Ascending aorta (tissue), 2 donors: ENCODE measurements around the gene ERAL1. TPM values are rescaled to one million over a fixed set of nuclear protein-coding genes. Genes with fewer than 3 reads are reported as not detected.
"Not testable (repeated sequence)": the region's sequence is repeated elsewhere in the genome, so short reads cannot be mapped to it uniquely, and the experiment has no call there.

Experiments used
- DNase-seq, 2 donors: peaks; one replicate each; pipeline ENCODE4 v3.0.0-alpha.2; 2019; ENCODE audit warnings: low spot score in 2 of 2
- H3K27ac ChIP-seq, 2 donors: fragments of 200-600 bp; sonication (generic); one replicate each; pipeline ENCODE4 v1.5.1; 2016 to 2017; ENCODE audit warnings: mild to moderate bottlenecking in 1 of 2
- H3K27me3 ChIP-seq: fragments of 200-600 bp; sonication (generic); one replicate; pipeline ENCODE4 v1.5.1; 2017
- H3K36me3 ChIP-seq, 2 donors: fragments of 200-600 bp; sonication (generic); one replicate each; pipeline ENCODE4 v1.5.1; 2016
- H3K4me1 ChIP-seq, 2 donors: fragments of 200-600 bp; sonication (generic); one replicate each; pipeline ENCODE4 v1.5.1; 2016 to 2017; ENCODE audit warnings: mild to moderate bottlenecking in 1 of 2
- H3K4me3 ChIP-seq, 2 donors: fragments of 200-600 bp; sonication (generic); one replicate each; pipeline ENCODE4 v1.5.1; 2016 to 2017; ENCODE audit warnings: mild to moderate bottlenecking in 1 of 2
- H3K9me3 ChIP-seq, 2 donors: fragments of 200-600 bp; sonication (generic); one replicate each; pipeline ENCODE4 v1.5.1; 2016
- CTCF ChIP-seq, 3 experiments: fragments of 200-600 bp in 2 of 3; fragments of 450-650 bp in 1 of 3; sonication (generic) in 2 of 3; IDR thresholded peaks; one replicate each; pipeline ENCODE4 v1.5.1; 2016 to 2019; ENCODE audit warnings: antibody characterized with exemption in 3 of 3, mild to moderate bottlenecking in 1 of 3, moderate library complexity in 1 of 3
- intact Hi-C: fragments of 100-400 bp; cut with DNase I; formaldehyde crosslinking; loops from one replicate; pipeline ENCODE4 v1.15.1; 2023
- total RNA-seq: library from RNA; depleted of rRNA; stranded (reverse); fragments of >200 nt; gene quantifications from one replicate; pipeline ENCODE4 v1.1.0, GENCODE V29; 2016

ERAL1 gene
- total RNA-seq, 1 donor from 2014 or later: 5.7 TPM

- no peak overlapping the region for H3K27ac ChIP-seq
- H3K27me3 ChIP-seq: no peaks in the 10 kb centered on the region
- H3K4me1 ChIP-seq: no peaks in the 10 kb centered on the region
- intact Hi-C loops: no loop called here
- H3K36me3 ChIP-seq: no peaks in the 10 kb centered on the region
- no peak overlapping the region for H3K4me3 ChIP-seq
- no peaks in the 10 kb centered on the region for H3K9me3 ChIP-seq
- DNase-seq: no peak
- no peak for TF ChIP-seq CTCF (IDR thresholded peaks at IDR 0.05)
Measured at GRCh38 chr17:28828294-28829040, 26.3 kb upstream of the ERAL1 start.

- H3K9me3 ChIP-seq: no peaks in the 10 kb centered on the region
- H3K27me3 ChIP-seq: no peaks in the 10 kb centered on the region
- intact Hi-C loops: no loop called here
- TF ChIP-seq CTCF (IDR thresholded peaks at IDR 0.05): no peak
- no peaks in the 10 kb centered on the region for H3K4me1 ChIP-seq
- no peak for DNase-seq
- H3K27ac ChIP-seq: no peak overlapping the region
- no peaks in the 10 kb centered on the region for H3K36me3 ChIP-seq
- H3K4me3 ChIP-seq: no peak overlapping the region
Measured at GRCh38 chr17:28834420-28834819, 20.4 kb upstream of the ERAL1 start.

- DNase-seq, H3K27ac ChIP-seq, H3K27me3 ChIP-seq, H3K4me1 ChIP-seq, H3K9me3 ChIP-seq, H3K36me3 ChIP-seq, intact Hi-C loops, H3K4me3 ChIP-seq: not testable (repeated sequence)
Measured at GRCh38 chr17:28836541-28836940, 18.3 kb upstream of the ERAL1 start.

- H3K27ac ChIP-seq: no peak overlapping the region
- H3K4me3 ChIP-seq: no peak overlapping the region
- no peaks in the 10 kb centered on the region for H3K36me3 ChIP-seq
- TF ChIP-seq CTCF (IDR thresholded peaks at IDR 0.05): no peak
- H3K4me1 ChIP-seq: peaks cover 0 to 9% of the 10 kb centered on the region in 2 donors
- intact Hi-C loops: no loop called here
- no peak for DNase-seq
- H3K27me3 ChIP-seq: no peaks in the 10 kb centered on the region
- no peaks in the 10 kb centered on the region for H3K9me3 ChIP-seq
Measured at GRCh38 chr17:28839221-28839620, 15.6 kb upstream of the ERAL1 start.

GRCh38 chr17:28841901-28842281 lies 12.9 kb upstream of the ERAL1 start:
- peak overlapping the region; percentile 69 to 70 for H3K4me3 ChIP-seq
- peaks cover 0 to 9% of the 10 kb centered on the region in 2 donors for H3K4me1 ChIP-seq
- intact Hi-C loops: loop anchor here (1.0 to 5.0 kb wide), 3 partner anchors 30 to 110 kb away; partner anchors contain the start of gene PHF12
- no peak for TF ChIP-seq CTCF (IDR thresholded peaks at IDR 0.05)
- peak overlapping the region; percentile 71 to 76 for H3K27ac ChIP-seq
- no peak for DNase-seq
- H3K9me3 ChIP-seq: no peaks in the 10 kb centered on the region
- no peaks in the 10 kb centered on the region for H3K27me3 ChIP-seq
- H3K36me3 ChIP-seq: no peaks in the 10 kb centered on the region

GRCh38 chr17:28842282-28843012 lies 12.4 kb upstream of the ERAL1 start, which contains the start of gene FAM222B:
Gene FAM222B (minus strand): TSS chr17:28842790. CDS start chr17:28766667, 76,123 bp downstream.
- no peaks in the 10 kb centered on the region for H3K36me3 ChIP-seq
- peak; percentile 39 to 89 for DNase-seq
- no peaks in the 10 kb centered on the region for H3K9me3 ChIP-seq
- H3K4me3 ChIP-seq: peak within 1 kb of the TSS; percentile 69 to 70
- peaks cover 0 to 9% of the 10 kb centered on the region in 2 donors for H3K4me1 ChIP-seq
- peak within 1 kb of the TSS; percentile 71 to 76 for H3K27ac ChIP-seq
- intact Hi-C loops: loop anchor here (1.0 to 5.0 kb wide), 3 partner anchors 30 to 110 kb away; partner anchors contain the start of gene PHF12
- no peaks in the 10 kb centered on the region for H3K27me3 ChIP-seq
- TF ChIP-seq CTCF (IDR thresholded peaks at IDR 0.05): peak in 1 of 3 experiments; percentile 7
